Heart left ventricle (tissue), 16 donors: ENCODE results near the gene CTNNB1. TPM values are rescaled to one million over a fixed set of nuclear protein-coding genes. Genes with fewer than 3 reads are reported as not detected.
A peak's percentile ranks its signal among the peaks of the same experiment; 100 is the strongest.

Experiments used
- ATAC-seq, 4 donors: fragments of 200-7000 bp; cut with Tn5 transposase; one replicate each; pipeline ENCODE4 v1.9.1; 2020 to 2022; ENCODE audit warnings: moderate library complexity in 4 of 4, mild to moderate bottlenecking in 3 of 4, moderate number of reproducible peaks in 1 of 4
- DNase-seq, 5 donors: peaks; one replicate each; pipeline ENCODE4 v3.0.0-alpha.2; 2020
- H3K27ac ChIP-seq, 12 donors: fragments of 200-600 bp; sonication (generic) in 4 of 12; one replicate each; pipeline versions ENCODE4 v1.5.0 to v1.8.0; 2016 to 2022; ENCODE audit warnings: mild to moderate bottlenecking in 2 of 12
- H3K27me3 ChIP-seq, 9 donors: fragments of 200-600 bp; sonication (generic) in 2 of 9; one replicate each; pipeline versions ENCODE4 v1.5.1 to v1.8.0; 2016 to 2022; ENCODE audit warnings: mild to moderate bottlenecking in 3 of 9
- H3K36me3 ChIP-seq, 9 donors: fragments of 200-600 bp; sonication (generic) in 2 of 9; one replicate each; pipeline versions ENCODE4 v1.5.0 to v1.8.0; 2018 to 2022; ENCODE audit warnings: mild to moderate bottlenecking in 2 of 9
- H3K4me1 ChIP-seq, 12 donors: fragments of 200-600 bp; sonication (generic) in 4 of 12; one replicate each; pipeline versions ENCODE4 v1.5.0 to v1.8.0; 2016 to 2022; ENCODE audit warnings: mild to moderate bottlenecking in 3 of 12
- H3K4me3 ChIP-seq, 12 donors: fragments of 200-600 bp; sonication (generic) in 4 of 12; one replicate each; pipeline versions ENCODE4 v1.5.0 to v1.8.0; 2017 to 2022; ENCODE audit warnings: mild to moderate bottlenecking in 9 of 12, moderate library complexity in 4 of 12
- H3K9me3 ChIP-seq, 12 donors: fragments of 200-600 bp; sonication (generic) in 4 of 12; one replicate each; pipeline versions ENCODE4 v1.5.0 to v1.8.0; 2016 to 2022; ENCODE audit warnings: mild to moderate bottlenecking in 1 of 12
- CTCF ChIP-seq, 12 donors: fragments of 200-600 bp; sonication (generic) in 4 of 12; IDR thresholded peaks; one replicate each; pipeline versions ENCODE4 v1.5.0 to v1.8.0; 2018 to 2022; ENCODE audit warnings: antibody characterized with exemption in 12 of 12, mild to moderate bottlenecking in 5 of 12
- POLR2A ChIP-seq, 2 donors: fragments of 450-650 bp; IDR thresholded peaks; one replicate each; pipeline ENCODE4 v1.6.1; 2017; ENCODE audit warnings: antibody characterized with exemption in 2 of 2, mild to moderate bottlenecking in 2 of 2, moderate library complexity in 2 of 2
- WGBS, 4 donors: extraction: QIAGEN DNeasy Blood & Tissue Kit in 2 of 4; methylation state at CpG; one replicate each; pipeline versions ENCODE4 v1.1.5 to v1.1.7; 2013 to 2018; 5-methylcytosine and 5-hydroxymethylcytosine counted together
- intact Hi-C, 10 donors: fragments of 100-400 bp; cut with DNase I; formaldehyde crosslinking; loops; one replicate each; pipeline versions ENCODE4 v1.11.1 to v1.14.2; 2022
- polyA plus RNA-seq, 2 donors: library from polyadenylated mRNA; stranded (reverse); fragments of 200-250 nt; gene quantifications; one replicate each; pipeline ENCODE4 v1.2.3, GENCODE V29; 2013
- total RNA-seq, 9 donors: library from RNA; depleted of rRNA in 2 of 9; stranded (reverse); fragments of >200 nt in 2 of 9; fragmentation: NEBNext Ultra II Directional in 3 of 9; extraction: Animal tissue kit (Norgen Biotek cat#: 25700) in 3 of 9; gene quantifications; one replicate each; pipeline versions ENCODE4 v1.1.0 to v1.2.4, GENCODE V29; 2016 to 2023
- donor health status: ischemic (EF 13 %, LVEDD 7.1; RV severe dilation, severe dysfunction).
- donor health status: healthy with polysubstance abuse.
- donor health status: DM: no; HTN: yes; CAD: no.
- donor health status: DM: no; HTN: no; CAD: no.
- donor health status: ischemic (EF 25% LVEDD 6.9; RV normal size, moderate dysfunction).
- donor health status: ischemic (EF 25% LVEDD 5.7; RV mildly dilated, moderate dysfunction).
- donor health status: healthy.
- donor health status: DM: yes; HTN: yes; CAD: no.
- donor health status: ischemic (EF 35%, LVEDD 5.7; RV mildly dilated, moderate dysfunction).
- donor health status: nonischemic (EF 11% LVEDD 7.7; RV severe dilation, severe dysfunction).
- donor health status: DM: yes; HTN: yes; CAD: no.
- donor health status: PGD.
- donor health status: ischemic (EF 29% LVEDD 5.4; RV normal size, mild dysfunction).
- donor health status: nonischemic (EF 23%, LVEDD 6.1; RV moderate dilation, normal function).

CTNNB1 gene
- total and polyA plus RNA-seq, 11 donors: 25.6 to 301 (median 208) TPM

GRCh38 chr3:41220906-41221677 is 21.8 kb downstream of the CTNNB1 start:
- Histone ChIP-seq H3K27ac (no peak overlapping the region), H3K4me1 (peaks cover 10 to 88% (median 75%) of the 10 kb centered on the region in 12 donors), H3K9me3 (no peaks in the 10 kb centered on the region), H3K36me3 (peaks cover 0 to 26% (median 18%) of the 10 kb centered on the region in 9 donors), H3K4me3 (no peak overlapping the region), H3K27me3 (no peaks in the 10 kb centered on the region)
- no peak for DNase-seq
- 74 to 77% (median 76%) methylated on average over 7 of the region's 7 CpGs for WGBS, 4 donors
- intact Hi-C loops: no loop called here
- TF ChIP-seq POLR2A (IDR thresholded peaks at IDR 0.05): no peak
- TF ChIP-seq CTCF (IDR thresholded peaks at IDR 0.05): no peak
- ATAC-seq: no peak

GRCh38 chr3:41222012-41222411 is 22.7 kb downstream of the CTNNB1 start:
- ATAC-seq (no peak), DNase-seq (no peak)
- Histone ChIP-seq H3K36me3 (peaks cover 0 to 35% (median 27%) of the 10 kb centered on the region in 9 donors), H3K9me3 (no peaks in the 10 kb centered on the region), H3K27ac (peak overlapping the region in 1 of 12 donors; percentile 13), H3K4me3 (no peak overlapping the region), H3K4me1 (peaks cover 10 to 84% (median 68%) of the 10 kb centered on the region in 12 donors), H3K27me3 (no peaks in the 10 kb centered on the region)
- no peak for TF ChIP-seq CTCF (IDR thresholded peaks at IDR 0.05)
- no peak for TF ChIP-seq POLR2A (IDR thresholded peaks at IDR 0.05)
- 26 to 34% (median 32%) methylated on average over 2 of the region's 2 CpGs for WGBS, 4 donors
- intact Hi-C loops: no loop called here

- Histone ChIP-seq H3K9me3 (no peaks in the 10 kb centered on the region), H3K27me3 (no peaks in the 10 kb centered on the region), H3K4me1 (peaks cover 5 to 79% (median 64%) of the 10 kb centered on the region in 12 donors), H3K4me3 (no peak overlapping the region), H3K36me3 (peaks cover 0 to 40% (median 32%) of the 10 kb centered on the region in 9 donors), H3K27ac (no peak overlapping the region)
- WGBS, 4 donors: 63 to 76% (median 69%) methylated on average over 3 of the region's 3 CpGs
- DNase-seq: no peak
- TF ChIP-seq POLR2A (IDR thresholded peaks at IDR 0.05): no peak
- no peak for TF ChIP-seq CTCF (IDR thresholded peaks at IDR 0.05)
- ATAC-seq: no peak
- intact Hi-C loops: no loop called here
These were observed 23.2 kb downstream of the CTNNB1 start for GRCh38 chr3:41222501-41222900.

GRCh38 chr3:41223078-41223477 is 23.8 kb downstream of the CTNNB1 start:
- Histone ChIP-seq H3K4me1 (peaks cover 4 to 74% (median 60%) of the 10 kb centered on the region in 12 donors), H3K27ac (no peak overlapping the region)
- WGBS, 4 donors: 74 to 80% (median 77%) methylated on average over 2 of the region's 2 CpGs

More at GRCh38 chr3:41223078-41223477, 23.8 kb downstream of the CTNNB1 start:
- Histone ChIP-seq H3K4me3 (no peak overlapping the region), H3K36me3 (peaks cover 0 to 46% (median 38%) of the 10 kb centered on the region in 9 donors), H3K27me3 (no peaks in the 10 kb centered on the region), H3K9me3 (no peaks in the 10 kb centered on the region)
- intact Hi-C loops: no loop called here
- DNase-seq (no peak), ATAC-seq (no peak)
- no peak for TF ChIP-seq CTCF (IDR thresholded peaks at IDR 0.05)
- TF ChIP-seq POLR2A (IDR thresholded peaks at IDR 0.05): no peak
